AG08396 (cell line): ENCODE data around the gene UROC1.

ENCODE experiments used
- DNase-seq: peaks from one replicate; pipeline ENCODE4 v3.0.0; 2012; ENCODE audit warnings: low spot score, mixed read lengths

UROC1 gene

DNA sequence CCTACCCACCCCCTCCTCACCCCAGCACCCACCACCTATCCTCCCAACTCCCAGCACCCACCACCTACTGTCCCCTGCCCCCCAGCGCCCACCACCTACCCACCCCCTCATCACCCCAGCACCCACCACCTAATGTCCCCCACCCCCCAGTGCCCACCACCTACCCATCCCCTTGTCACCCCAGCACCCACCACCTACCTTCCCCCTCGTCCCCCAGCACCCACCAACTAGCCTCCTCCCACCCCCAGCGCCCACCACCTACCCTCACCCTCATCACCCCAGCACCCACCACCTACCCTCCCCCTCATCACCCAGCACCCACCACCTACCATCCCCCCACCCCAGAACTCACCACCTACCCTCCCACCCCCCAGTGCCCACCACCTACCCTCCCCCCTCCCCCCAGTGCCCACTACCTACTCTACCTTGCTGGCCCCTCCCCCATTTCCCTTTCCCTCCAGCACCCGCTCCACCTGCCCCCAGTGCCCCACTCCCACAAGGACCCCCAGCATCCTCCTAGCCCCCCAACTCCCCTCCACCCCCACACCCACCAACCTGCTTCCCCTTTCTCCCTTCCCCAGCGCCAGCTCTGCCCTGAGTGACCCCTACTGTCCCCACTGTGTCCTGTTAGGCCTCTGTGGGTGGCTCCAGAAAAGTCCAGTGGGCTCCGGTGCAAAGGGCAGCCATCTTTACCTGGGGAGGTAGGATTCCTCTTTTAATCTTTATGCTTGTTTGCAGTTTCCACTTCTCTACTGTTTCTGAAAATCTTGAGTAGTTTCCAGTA lies 1.2 kb downstream of the UROC1 start:
- no peak for DNase-seq

DNA sequence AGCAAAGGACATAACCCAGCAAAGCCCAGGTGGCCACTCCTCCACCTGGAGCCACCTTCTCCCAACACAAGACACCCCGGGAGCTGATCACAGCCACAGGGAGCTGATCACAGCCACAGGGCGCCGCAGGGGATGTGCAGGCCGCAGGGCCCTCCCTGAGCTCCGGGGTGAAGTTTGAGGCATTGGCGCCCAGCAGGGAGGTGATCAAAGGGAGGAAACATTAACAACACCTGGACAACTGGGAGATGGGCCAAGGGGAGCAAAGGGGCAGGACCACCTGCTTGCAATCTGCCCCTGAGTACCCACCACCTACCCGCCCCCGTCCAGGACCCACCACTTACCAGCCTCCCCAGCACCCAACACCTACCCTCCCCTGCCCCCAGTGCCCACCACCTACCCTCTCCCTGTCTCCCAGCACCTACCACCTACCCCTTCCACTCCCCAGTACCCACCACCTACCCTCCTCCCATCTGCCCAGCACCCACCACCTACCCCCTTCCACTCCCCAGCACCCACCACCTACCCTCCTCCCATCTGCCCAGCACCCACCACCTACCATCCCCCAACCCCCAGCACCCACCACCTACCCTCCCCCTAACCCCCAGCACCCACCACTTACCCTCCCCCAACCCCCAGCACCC lies 2.4 kb downstream of the UROC1 start:
- no peak for DNase-seq

DNA sequence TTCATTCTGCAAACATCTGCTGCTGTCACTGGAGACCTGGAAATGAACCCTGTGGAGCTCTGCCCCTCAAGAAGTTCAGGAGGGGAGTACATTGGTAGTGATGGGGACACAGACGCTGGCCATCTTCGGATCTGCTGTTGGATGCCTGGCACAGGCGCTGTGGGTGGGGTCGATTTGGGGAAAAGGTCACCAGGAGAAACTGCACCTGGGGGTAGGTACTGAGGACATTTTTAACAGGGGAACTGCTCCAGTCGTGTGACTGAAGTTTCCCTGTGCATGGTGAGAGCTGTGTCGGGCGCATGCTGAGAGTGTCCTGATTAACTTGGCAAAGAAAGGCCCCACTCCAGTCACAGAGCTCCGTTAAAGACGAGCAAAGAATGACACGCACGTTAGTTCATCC lies 3.4 kb downstream of the UROC1 start:
- no peak for DNase-seq

DNA sequence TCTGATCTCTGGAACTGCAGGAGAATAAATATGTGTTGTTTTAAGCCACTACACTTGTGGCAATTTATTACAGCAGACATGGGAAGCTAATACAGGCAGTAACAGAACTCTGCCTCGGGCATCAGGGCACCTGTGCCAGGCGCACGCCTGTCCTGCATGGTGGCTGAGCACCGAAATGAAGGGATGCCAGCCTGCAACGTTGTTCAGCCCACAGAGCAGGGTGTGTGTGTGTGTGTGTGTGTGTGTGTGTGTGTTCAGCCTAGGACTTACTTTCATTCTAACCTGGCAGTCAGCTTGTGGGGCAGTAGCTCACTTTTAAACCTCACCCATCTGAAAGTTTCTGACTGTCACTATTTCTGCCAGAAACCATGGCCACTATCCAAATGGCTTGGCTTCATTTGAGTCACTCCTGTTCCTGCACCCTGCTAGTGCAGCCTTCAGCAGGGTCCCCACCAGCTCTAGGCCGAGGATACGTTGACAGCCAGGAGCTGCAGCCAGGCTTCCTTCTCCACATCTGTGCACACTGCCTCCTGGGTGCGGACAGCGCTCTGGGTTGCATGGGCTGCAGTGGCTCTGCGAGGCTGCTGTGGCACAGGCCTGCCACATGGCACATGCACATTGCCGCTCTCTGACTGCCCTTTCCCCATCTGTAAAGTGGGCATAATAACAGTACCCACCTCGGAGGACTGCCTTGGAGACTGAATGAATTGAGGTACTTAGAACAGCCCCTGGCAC lies 4.5 kb downstream of the UROC1 start:
- DNase-seq: no peak

DNA sequence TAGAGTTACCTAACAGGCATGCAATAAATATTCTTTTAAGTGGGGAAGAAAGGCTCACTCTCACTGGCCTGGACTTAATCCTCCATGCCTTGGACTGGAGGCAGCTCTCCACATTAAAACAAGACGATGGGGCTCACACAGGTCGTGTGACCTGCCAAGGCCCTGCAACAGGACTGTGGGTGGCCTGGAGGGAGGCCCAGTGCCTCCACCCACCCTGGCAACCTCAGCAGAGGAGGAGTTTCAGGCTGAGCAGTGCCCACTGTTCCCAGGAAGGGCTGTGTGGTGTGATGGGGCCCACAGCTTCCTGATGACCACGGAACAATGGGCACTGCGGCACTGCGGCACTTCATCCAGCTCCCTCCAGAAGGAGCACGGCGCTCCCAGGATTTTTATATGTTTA lies 5.5 kb downstream of the UROC1 start:
- no peak for DNase-seq

DNA sequence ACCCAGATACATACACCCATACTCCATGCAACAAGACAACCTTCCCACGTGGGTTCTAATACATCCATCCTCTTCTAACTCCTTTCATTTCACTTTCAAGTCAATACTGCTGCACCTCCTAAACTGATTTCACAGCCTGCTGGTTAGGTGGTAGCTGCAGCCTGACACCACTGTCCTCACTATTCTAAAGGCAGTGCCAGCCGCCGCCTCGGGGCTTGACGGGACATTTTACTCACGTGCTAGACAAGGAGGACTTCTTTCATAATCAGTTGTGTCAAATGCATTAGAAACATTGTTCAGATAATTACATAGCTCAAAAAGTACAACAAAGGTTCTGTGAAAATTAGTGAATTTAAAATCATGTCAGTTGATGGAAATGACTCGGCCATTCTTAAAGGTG lies 6.3 kb downstream of the UROC1 start:
- DNase-seq: no peak

DNA sequence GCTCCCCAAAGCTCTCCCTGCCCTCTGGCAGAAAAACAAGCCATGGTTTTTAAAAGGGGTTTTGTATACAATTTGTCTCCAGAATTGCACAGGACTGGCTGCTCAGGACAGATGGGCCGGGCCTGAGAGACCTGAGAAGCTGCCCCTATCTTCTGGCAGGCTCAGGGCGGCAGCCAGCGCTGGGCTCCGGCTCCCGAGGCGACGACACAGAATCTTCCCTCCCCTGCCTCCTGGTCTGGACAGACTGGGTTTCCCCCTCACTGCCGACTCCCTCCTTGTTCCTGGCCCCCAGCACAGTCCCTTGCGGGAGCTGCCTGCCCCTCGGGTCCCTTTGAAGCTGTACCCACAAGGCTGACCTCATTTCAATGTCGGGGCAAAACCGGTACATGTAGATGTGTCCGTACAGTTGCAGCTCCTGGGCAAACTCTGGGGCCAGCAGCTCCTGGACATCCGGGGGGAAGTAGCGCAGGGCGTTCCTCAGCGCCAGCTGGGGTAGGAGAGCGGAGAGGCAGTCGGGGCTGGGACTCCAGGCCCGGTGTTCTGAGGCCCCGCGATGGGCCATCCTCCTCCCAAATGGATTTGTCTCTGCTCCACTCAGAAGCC lies 7.2 kb downstream of the UROC1 start:
- DNase-seq: no peak

DNA sequence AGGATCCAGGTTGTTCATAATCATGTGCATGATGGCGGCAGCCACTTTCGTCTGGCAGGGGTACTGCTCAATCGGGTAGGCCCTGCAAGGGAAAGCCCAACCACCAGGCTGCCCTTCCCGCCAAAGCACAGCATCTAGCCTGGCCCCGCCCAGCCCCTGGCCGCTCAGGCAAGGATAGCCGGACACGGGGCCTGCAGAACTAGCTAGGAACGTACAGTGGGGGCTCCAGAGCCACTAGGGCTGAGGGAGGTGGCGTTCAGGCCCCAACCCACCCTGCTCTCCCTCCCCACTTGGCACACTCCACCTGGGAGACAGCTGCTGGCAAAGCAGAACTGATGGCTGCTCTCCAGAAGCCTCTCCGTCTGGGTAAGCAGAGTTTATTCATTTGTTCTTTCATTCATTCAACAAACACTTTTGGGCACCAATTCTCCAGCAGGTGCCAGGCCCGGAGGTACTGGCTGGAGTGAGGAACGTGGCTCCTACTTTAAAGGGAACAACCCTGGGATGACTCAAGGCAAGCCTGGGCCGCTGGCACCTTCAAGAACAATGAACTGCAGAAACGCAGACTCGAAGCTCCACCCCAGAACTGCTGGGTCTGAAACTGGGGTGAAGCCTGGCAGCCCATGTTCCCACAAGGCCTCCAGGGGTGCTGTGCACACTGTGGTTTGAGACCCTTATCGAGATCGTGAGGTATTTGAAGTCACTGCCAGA lies 7.8 kb downstream of the UROC1 start:
- no peak for DNase-seq

DNA sequence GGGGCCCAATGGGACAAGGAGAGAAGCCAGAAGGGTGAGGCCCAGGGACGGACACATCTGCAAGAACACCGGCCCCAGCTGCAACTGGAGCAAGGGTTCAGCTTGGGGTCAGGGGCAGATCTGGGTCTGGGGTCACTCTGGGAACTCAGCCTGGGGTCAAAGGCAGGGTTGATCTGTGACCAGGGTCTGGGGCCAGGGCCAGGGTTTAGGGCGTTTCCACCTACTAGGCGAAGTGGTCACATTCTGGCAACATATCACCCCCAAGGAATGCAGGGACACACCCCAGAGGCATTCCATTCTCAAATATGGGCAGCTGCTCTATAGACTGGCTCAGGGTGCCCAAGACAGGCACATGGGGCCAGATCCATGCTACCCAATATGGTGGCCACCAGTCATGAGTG lies 9.0 kb downstream of the UROC1 start:
- DNase-seq: no peak

DNA sequence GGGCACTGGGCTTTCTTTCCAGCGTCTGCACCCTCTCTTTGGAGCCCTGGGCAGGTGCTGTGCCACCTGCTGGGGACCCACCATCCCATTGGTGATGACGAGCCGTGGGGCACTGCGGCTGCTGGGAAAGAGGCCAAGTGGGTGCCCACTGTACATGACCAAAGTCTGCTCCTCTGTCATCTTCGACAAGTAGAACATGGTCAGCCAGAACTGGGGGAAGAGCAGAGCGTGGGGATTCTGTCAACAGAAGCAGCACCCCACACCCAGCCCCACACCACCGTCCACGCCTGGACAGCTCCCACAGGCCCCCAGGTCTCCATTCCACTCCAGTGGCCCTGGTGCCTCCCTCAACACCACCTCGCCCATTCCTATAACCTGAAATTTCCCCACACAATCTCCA lies 9.7 kb downstream of the UROC1 start:
- DNase-seq: no peak

DNA sequence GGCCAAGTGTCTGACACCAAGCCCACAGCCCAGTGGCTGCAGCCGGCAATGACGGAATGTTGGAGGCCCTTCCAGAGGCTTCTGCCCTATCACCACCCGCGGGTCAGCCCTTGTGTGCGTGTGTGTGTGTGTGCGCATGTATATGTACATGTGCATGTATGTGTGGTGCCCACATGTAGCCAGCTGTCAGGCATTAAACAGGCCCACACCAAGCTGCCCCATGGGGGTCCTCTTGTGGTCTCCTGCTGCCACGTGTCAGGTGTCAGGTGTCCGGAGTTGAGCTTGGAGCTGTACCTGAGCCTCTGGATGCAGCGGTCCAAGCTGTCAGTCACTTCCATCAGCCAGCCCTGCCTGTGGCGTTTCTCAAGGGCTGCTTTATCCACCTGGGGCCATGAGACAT lies 13.9 kb downstream of the UROC1 start:
- no peak for DNase-seq

DNA sequence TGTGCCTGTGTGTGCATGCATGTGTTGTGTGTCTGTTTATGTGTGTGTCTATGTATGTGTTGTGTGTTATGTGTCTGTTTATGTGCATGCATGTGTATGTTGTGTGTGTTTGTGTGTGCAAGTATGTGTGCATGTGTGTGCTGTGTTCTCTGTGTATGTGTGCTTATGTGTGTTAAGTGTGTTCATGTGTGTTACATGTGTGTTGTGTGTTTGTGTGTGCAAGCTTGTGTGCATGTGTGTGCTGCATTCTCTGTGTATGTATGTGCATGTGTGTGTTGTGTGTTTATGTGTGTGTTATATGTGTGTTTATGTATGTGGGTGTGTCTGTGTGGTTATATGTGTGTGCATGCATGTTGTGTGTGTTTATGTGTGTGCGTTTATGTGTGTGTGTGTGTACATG lies 14.9 kb downstream of the UROC1 start:
- DNase-seq: no peak

DNA sequence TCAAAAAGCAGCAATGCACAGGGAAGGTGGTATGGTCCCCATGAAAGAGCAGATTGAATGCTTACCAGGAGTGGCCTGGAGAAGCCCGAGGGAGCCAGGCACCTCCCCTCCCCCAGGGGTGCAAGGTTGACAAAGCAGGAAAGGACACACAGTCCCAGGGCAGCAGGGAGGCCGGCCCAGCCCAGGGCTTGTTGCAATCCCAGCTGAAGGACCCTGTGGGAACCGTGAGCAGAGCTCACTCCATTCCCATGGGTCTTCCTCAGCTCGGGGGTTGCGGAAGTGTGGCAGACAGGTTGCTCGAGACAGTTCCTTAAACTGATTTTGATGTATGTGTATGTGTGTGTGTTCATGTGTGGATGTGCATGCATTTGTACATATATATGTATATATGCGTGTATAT lies 15.8 kb downstream of the UROC1 start:
- DNase-seq: no peak

DNA sequence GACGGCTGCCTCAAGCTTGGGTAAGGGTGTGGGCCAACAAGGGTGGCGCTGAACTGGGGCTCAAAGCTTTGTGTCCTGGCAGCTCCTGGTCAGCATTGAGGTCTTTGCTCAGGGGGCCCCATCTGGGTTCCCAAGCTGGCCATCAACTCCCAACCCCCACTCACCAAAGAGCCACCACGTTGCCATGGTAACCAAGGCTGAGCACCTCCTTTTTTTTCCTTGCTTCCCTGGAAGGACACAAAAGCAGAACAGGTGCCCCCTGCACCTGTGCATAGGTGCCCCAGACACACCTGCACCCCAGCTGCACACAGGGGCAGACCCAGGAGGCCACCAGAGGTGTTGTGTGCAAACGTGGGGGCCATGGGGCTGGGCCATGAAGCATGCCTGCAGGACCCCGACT lies 16.5 kb downstream of the UROC1 start:
- no peak for DNase-seq

DNA sequence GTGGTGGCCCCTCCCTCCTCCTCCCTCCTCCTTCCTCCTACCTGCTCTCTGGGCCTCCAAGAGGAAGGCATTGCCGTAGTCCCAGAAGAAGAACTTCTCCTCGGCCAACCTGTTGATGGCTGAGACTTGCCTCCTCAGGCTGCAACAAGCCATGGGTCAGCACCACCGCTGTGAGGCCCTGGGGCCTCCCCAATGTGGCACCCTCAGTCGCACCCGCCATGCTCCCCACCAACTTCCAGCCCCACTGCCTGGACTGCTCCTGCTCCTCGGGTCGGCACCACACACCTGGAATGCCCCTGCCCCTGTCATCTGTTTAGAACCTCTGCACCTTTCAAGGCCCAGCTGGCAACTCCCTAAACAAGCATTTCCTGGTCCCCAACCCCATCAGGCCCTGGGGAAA lies 17.6 kb downstream of the UROC1 start:
- DNase-seq: no peak

DNA sequence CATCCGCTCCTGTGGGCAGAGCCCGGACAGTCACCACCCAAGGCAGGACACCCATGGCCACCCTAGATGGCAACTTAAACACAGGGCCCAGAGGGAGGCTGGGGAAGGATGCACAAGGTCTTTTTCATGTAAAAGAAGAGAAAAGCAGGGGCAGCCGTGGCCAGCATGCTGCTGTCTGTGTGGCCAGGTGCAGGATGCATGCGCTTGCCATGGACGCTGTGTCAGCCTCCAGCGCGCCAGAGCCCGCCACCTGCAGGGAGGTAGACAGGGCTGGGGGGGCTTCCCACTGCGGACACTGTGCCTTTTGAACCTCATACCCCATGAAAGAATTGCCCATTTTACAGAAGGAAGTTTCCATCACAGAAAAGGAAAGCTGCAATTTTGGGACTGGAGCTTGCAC lies 18.2 kb downstream of the UROC1 start:
- DNase-seq: no peak

DNA sequence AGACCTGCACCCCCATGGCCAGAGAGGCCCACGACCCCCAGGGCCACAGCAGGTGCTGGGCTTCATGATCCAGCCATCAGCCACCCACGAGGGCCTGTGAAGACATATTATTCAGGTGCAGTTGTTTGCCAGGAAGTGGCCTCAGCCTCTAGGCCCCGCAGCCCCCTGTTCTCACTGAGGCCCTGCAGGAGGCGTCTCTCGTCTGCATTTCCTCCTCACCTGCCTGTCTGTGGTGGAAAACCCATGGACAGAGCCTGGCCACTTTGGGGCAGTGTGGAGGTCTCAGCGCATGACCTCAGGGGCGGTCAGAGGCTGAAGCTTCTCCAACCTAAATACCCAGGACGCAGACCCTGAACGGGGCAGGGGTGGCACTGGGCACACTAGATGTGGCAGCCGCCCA lies 18.6 kb downstream of the UROC1 start:
- DNase-seq: no peak

DNA sequence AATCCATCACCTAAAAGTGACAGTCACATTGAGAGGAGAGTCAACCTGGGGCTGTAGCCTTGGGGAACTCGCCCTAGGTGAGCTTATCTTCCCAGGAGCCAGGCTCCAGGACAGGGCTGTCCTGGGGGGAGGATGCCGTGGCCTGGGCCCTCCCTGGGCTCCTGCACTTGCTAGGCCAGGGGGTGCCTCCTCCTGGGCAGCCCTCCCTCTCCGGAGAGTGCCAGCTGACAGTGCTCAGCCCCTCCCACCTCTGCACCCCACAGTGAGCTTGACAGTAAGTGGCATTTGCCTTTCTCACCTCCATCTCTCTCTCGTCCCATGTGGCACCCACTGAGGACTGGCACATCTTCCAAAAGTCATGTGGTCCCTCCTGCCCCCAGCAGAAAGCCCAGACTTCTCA lies 19.1 kb downstream of the UROC1 start:
- DNase-seq: no peak

DNA sequence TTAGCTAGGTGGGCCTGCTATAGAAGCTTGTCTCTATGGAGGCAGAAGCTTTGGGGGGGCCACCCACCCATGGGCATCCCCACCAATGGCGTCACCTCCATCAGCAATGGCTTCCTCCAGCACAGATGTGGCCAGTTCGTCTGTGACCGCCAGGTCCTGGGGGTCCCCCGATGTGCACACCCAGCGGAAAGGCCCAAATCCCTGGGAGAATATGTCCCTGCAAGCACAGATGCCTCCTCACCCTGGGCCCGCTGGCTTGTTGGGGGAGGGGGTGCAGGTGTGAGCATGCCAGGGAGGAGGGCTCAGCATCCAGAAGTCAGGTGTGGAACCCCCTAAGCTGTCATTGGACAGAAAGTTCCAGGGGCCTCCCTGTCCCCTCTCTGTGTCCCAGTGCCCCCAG lies 19.6 kb downstream of the UROC1 start:
- no peak for DNase-seq

DNA sequence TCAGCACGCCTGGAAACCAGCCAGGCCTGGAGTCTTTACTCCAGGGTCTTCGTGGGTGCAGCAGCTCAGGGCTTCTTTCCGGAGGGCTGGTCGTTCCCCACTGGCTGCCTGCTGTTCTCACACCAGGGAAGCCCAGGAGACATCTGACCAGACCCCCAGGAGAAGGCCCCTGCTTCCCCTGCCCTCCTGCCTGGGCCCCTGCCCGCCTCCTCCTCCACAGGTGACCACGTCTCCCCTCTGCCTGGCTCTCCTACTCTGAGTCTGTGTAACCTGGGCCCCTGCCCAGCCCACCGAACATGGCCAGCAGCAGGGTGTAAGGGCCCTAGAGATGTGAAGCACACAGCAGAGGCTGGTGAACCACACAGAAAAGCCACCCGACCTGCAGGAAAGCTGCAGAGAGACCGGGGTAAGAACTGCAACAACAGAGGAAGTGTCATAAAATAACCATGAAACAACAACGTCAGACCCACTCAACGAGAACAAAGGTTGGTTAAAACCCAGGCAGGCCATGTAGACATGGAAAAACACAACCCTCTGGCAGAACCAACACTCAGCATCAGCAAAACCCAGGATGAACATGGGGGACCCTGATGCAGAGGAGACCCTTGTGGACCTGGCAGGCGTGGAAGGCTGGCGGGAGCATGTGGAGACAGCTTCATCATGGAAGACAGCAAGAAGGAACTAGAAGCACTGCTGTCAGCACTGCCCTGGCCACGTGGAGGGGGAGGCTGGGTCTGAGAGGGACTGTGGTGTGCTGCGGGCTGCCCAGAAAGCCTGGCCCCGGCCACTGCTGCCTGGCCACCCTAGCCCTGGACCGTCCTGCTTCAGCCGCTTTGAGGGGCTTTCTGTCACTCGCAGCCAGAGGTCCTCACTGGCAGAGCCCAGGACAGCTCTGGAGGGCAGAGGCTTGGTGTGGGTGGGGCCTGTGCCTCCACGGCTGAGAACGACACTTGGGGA lies 20.4 kb downstream of the UROC1 start:
- DNase-seq: no peak

DNA sequence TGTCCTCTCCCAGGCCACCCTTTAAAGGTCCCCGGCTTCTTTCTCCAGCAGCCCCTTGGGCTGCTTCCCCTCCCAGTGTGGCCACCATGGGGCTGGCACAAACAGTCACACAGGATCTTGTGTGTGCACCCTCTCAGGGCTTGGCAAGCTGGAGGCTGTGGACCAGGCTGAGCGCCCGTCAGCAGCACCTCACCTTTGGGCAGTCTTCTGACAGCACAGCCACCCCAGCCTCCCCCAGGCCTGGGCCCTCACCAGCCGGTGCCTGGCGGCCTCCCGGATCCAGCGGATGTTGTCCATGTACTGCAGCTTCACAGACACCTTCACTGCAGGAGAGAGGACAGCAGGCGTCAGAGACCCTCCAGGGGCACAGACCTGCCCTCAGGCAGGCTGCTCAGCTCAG lies 21.8 kb downstream of the UROC1 start:
- no peak for DNase-seq
